Neural progenitor cell (in vitro differentiated cells): ENCODE results near the gene ERGIC3.

Source experiments
- CTCF ChIP-seq: fragments of 200-600 bp; sonication (generic); IDR thresholded peaks from 2 replicates; pipeline ENCODE4 v1.5.1; 2017; ENCODE audit warnings: antibody characterized with exemption, mild to moderate bottlenecking
- EZH2phosphoT487 ChIP-seq: fragments of 200-600 bp; sonication (generic); IDR thresholded peaks from 2 replicates; pipeline ENCODE4 v1.6.1; 2017; ENCODE audit warnings: antibody characterized with exemption

- TF ChIP-seq CTCF: no peak
- TF ChIP-seq EZH2phosphoT487: no peak
Measured at GRCh38 chr20:35527122-35527769, 14.6 kb upstream of the ERGIC3 start.
